ENCODE data around the gene MYL7.

The MYL7 gene

GRCh38 chr7:44113764-44114354, 27.3 kb downstream of the MYL7 start:
- Histone ChIP-seq H3K9ac (ENCODE audit: low read length) (no peak overlapping the region), H3K4me1 (ENCODE audit: low read length) (no peaks in the 10 kb centered on the region), H3K4me3 (ENCODE audit: low read length) (no peak overlapping the region), H3K9me3 (replicated peaks; ENCODE audit: insufficient read depth, low read length) (no peaks in the 10 kb centered on the region), H3K36me3 (replicated peaks; ENCODE audit: insufficient read depth, low read length) (no peaks in the 10 kb centered on the region), H4K20me1 (ENCODE audit: insufficient read depth, low read length) (no peaks in the 10 kb centered on the region), H3K79me2 (ENCODE audit: low read length) (no peaks in the 10 kb centered on the region; the same call in 1 of the 2 replicates), H3F3A (ENCODE audit: insufficient read depth, low read length) (no peaks in the 10 kb centered on the region), H2AFZ (ENCODE audit: low read length) (no peak overlapping the region), H3K9me2 (replicated peaks; ENCODE audit: insufficient read depth, low read length) (no peaks in the 10 kb centered on the region), H3K27ac (ENCODE audit: low read length) (no peak overlapping the region), H3K27me3 (replicated peaks; ENCODE audit: insufficient read depth, low read length) (no peaks in the 10 kb centered on the region), H3K4me2 (ENCODE audit: low read depth, low read length) (no peak overlapping the region)
- TF ChIP-seq CTCF (IDR thresholded peaks at IDR 0.05; ENCODE audit: low read length) (no peak), EZH2phosphoT487 (IDR thresholded peaks at IDR 0.05; ENCODE audit: low read length) (no peak), EZH2 (optimal IDR thresholded peaks at IDR 0.05; ENCODE audit: low read depth, low read length) (no peak)
- DNase-seq, result no peak

GRCh38 chr7:44112997-44113763, 28.0 kb downstream of the MYL7 start:
- H3K4me1 ChIP-seq (ENCODE audit: low read length), result no peaks in the 10 kb centered on the region
- no peak overlapping the region for H3K4me3 ChIP-seq (ENCODE audit: low read length)
- no peak overlapping the region for H3K9ac ChIP-seq (ENCODE audit: low read length)
- H3K79me2 ChIP-seq (ENCODE audit: low read length), result no peaks in the 10 kb centered on the region
- H3K36me3 ChIP-seq (replicated peaks; ENCODE audit: insufficient read depth, low read length), result no peaks in the 10 kb centered on the region
- no peaks in the 10 kb centered on the region for H3K27me3 ChIP-seq (replicated peaks; ENCODE audit: insufficient read depth, low read length)
- no peak overlapping the region for H3K4me2 ChIP-seq (ENCODE audit: low read depth, low read length)
- no peaks in the 10 kb centered on the region for H3F3A ChIP-seq (ENCODE audit: insufficient read depth, low read length)
- H2AFZ ChIP-seq (ENCODE audit: low read length), result no peak overlapping the region
- no peak overlapping the region for H3K27ac ChIP-seq (ENCODE audit: low read length)
- H3K9me2 ChIP-seq (replicated peaks; ENCODE audit: insufficient read depth, low read length), result no peaks in the 10 kb centered on the region
- no peak for TF ChIP-seq EZH2phosphoT487 (IDR thresholded peaks at IDR 0.05; ENCODE audit: low read length)
- no peak for TF ChIP-seq EZH2 (optimal IDR thresholded peaks at IDR 0.05; ENCODE audit: low read depth, low read length)
- TF ChIP-seq CTCF (IDR thresholded peaks at IDR 0.05; ENCODE audit: low read length), result no peak
- no peaks in the 10 kb centered on the region for H3K9me3 ChIP-seq (replicated peaks; ENCODE audit: insufficient read depth, low read length)
- no peak for DNase-seq
- no peaks in the 10 kb centered on the region for H4K20me1 ChIP-seq (ENCODE audit: insufficient read depth, low read length)

GRCh38 chr7:44112231-44112996, 28.7 kb downstream of the MYL7 start:
- no peaks in the 10 kb centered on the region for H3K36me3 ChIP-seq (replicated peaks; ENCODE audit: insufficient read depth, low read length)

More at GRCh38 chr7:44112231-44112996, 28.7 kb downstream of the MYL7 start:
- no peaks in the 10 kb centered on the region for H3K9me2 ChIP-seq (replicated peaks; ENCODE audit: insufficient read depth, low read length)
- no peak overlapping the region for H3K4me2 ChIP-seq (ENCODE audit: low read depth, low read length)
- H3K4me1 ChIP-seq (ENCODE audit: low read length), result no peaks in the 10 kb centered on the region
- H4K20me1 ChIP-seq (ENCODE audit: insufficient read depth, low read length), result no peaks in the 10 kb centered on the region
- no peak overlapping the region for H3K4me3 ChIP-seq (ENCODE audit: low read length)
- no peak overlapping the region for H3K27ac ChIP-seq (ENCODE audit: low read length)
- H3K79me2 ChIP-seq (ENCODE audit: low read length), result no peaks in the 10 kb centered on the region
- no peaks in the 10 kb centered on the region for H3K27me3 ChIP-seq (replicated peaks; ENCODE audit: insufficient read depth, low read length)
- no peaks in the 10 kb centered on the region for H3K9me3 ChIP-seq (replicated peaks; ENCODE audit: insufficient read depth, low read length)
- no peak overlapping the region for H2AFZ ChIP-seq (ENCODE audit: low read length)
- H3K9ac ChIP-seq (ENCODE audit: low read length), result no peak overlapping the region
- no peaks in the 10 kb centered on the region for H3F3A ChIP-seq (ENCODE audit: insufficient read depth, low read length)
- no peak for TF ChIP-seq CTCF (IDR thresholded peaks at IDR 0.05; ENCODE audit: low read length)
- TF ChIP-seq EZH2phosphoT487 (IDR thresholded peaks at IDR 0.05; ENCODE audit: low read length), result no peak
- TF ChIP-seq EZH2 (optimal IDR thresholded peaks at IDR 0.05; ENCODE audit: low read depth, low read length), result no peak
- DNase-seq, result no peak

Data from MM.1S (cell line).